Mesothelial cell of epicardium (in vitro differentiated cells): ENCODE results near the gene KLK10. TPM values are rescaled to one million over a fixed set of nuclear protein-coding genes. Genes with fewer than 3 reads are reported as not detected.

Experiments used
- DNase-seq, 2 experiments: peaks; one replicate each; pipeline ENCODE4 v3.0.0; 2021; ENCODE audit warnings: low spot score in 2 of 2; ENCODE audit not compliant: unreplicated experiment in 2 of 2
- H3K27ac Mint-ChIP-seq: 2 replicates; pipeline ENCODE4 v1.8.0; 2021; ENCODE audit warnings: mixed read lengths
- H3K27me3 Mint-ChIP-seq: 2 replicates; pipeline ENCODE4 v1.8.0; 2021; ENCODE audit warnings: low read depth, mixed read lengths
- H3K36me3 Mint-ChIP-seq: 2 replicates; pipeline ENCODE4 v1.8.0; 2021; ENCODE audit warnings: mixed read lengths
- H3K4me1 Mint-ChIP-seq: 2 replicates; pipeline ENCODE4 v1.8.0; 2021; ENCODE audit warnings: mixed read lengths
- H3K4me3 Mint-ChIP-seq: 2 replicates; pipeline ENCODE4 v1.8.0; 2021; ENCODE audit warnings: mild to moderate bottlenecking, moderate library complexity, mixed read lengths
- H3K9me3 Mint-ChIP-seq: 2 replicates; pipeline ENCODE4 v1.8.0; 2021; ENCODE audit warnings: mixed read lengths
- total RNA-seq: library from RNA; stranded (reverse); gene quantifications from 3 replicates; pipeline ENCODE4 v1.2.1, GENCODE V29; 2021
- TF ChIP-seq, protein P1 (sequence below): fragments of 200-600 bp; sonication (generic); IDR thresholded peaks from one replicate; pipeline ENCODE4 v1.5.0; 2021; ENCODE audit warnings: antibody characterized with exemption; ENCODE audit not compliant: unreplicated experiment

KLK10 gene
- total RNA-seq, 1 donor from 2014 or later: 2.1 TPM

DNA sequence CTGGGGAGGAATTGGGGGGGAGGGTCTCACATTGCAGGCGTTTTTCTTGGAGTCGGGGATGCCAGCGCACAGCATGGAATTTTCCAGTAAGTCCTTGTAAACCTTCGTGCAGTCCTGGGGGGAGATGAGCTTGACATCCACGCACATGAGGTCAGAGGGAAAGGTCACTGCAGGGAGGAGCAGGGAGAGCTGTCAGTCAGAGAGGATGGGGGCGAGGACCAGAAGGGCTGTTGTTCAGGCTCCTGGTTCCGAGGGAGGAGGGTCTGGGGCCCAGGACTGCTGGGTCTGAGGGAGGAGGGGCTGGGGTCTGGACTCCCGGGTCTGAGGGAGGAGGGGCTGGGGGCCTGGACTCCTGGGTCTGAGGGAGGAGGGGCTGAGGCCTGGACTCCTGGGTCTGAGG is 39.8 kb downstream of the KLK10 start:
- Mint-ChIP-seq H3K9me3 (no peaks in the 10 kb centered on the region), H3K4me1 (peaks cover 21% of the 10 kb centered on the region), H3K27me3 (peaks cover 33% of the 10 kb centered on the region), H3K4me3 (no peak overlapping the region), H3K27ac (peak overlapping the region; percentile 34), H3K36me3 (no peaks in the 10 kb centered on the region)
- no peak for DNase-seq
- TF ChIP-seq, protein P1, sequence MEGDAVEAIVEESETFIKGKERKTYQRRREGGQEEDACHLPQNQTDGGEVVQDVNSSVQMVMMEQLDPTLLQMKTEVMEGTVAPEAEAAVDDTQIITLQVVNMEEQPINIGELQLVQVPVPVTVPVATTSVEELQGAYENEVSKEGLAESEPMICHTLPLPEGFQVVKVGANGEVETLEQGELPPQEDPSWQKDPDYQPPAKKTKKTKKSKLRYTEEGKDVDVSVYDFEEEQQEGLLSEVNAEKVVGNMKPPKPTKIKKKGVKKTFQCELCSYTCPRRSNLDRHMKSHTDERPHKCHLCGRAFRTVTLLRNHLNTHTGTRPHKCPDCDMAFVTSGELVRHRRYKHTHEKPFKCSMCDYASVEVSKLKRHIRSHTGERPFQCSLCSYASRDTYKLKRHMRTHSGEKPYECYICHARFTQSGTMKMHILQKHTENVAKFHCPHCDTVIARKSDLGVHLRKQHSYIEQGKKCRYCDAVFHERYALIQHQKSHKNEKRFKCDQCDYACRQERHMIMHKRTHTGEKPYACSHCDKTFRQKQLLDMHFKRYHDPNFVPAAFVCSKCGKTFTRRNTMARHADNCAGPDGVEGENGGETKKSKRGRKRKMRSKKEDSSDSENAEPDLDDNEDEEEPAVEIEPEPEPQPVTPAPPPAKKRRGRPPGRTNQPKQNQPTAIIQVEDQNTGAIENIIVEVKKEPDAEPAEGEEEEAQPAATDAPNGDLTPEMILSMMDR: no peak

DNA sequence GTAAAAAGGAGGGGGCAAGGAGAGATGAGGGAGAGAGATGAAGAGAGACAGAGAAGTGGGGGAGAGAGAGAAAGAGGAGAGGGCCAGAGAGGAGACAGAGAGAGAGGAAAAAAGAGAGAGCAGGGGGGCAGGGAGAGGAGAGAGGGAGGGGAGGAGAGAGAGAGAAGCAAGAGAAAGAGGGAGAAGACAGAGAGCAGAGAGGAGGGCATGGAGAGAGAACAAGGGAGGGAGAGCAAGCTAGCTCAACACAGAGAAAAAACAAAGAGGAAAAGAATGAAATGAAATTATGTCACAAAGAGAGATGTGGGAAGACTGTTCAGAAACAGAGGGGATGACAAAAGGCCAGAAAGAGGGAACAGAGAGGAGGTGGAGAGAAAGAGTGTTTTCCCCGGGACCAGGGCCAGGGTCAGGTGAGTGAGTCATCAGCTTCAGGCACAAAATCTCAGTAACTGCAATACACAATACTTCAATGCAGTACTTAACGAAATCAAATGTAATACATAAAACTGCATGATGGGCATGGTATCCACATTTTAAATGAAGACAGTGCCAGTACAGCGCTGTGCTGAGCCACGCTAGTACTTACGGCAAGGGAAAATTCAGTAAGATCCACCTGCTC is 40.6 kb downstream of the KLK10 start:
- H3K36me3 Mint-ChIP-seq: no peaks in the 10 kb centered on the region
- no peaks in the 10 kb centered on the region for H3K9me3 Mint-ChIP-seq

DNA sequence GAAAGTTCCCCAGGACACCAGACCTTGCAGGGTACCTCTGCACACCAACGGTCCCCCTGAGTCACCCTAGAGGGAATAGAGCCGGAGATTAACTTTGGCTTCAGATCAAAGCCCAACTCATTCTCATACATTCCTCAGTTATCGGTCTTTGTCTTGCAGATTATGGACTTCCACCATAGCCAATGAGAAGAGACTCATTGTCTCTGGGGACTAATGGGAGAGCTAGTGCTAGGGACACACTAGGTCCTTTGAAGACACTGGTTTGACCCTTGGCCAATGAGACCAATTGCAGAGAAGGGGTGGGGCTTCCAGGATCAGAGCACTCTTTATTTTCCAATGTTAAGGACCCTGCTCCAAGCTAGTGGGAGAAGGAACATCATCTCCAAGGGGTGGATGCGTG is 41.9 kb downstream of the KLK10 start:
- no peak overlapping the region for H3K27ac Mint-ChIP-seq
- H3K4me1 Mint-ChIP-seq: peaks cover 26% of the 10 kb centered on the region
- no peak for DNase-seq

More for the DNA sequence above, 40.6 kb downstream of the KLK10 start:
- no peak overlapping the region for H3K4me3 Mint-ChIP-seq
- TF ChIP-seq, protein P1: no peak
- peaks cover 26% of the 10 kb centered on the region for H3K27me3 Mint-ChIP-seq
- DNase-seq: no peak
- H3K4me1 Mint-ChIP-seq: peaks cover 26% of the 10 kb centered on the region
- peak overlapping the region; percentile 15 for H3K27ac Mint-ChIP-seq

DNA sequence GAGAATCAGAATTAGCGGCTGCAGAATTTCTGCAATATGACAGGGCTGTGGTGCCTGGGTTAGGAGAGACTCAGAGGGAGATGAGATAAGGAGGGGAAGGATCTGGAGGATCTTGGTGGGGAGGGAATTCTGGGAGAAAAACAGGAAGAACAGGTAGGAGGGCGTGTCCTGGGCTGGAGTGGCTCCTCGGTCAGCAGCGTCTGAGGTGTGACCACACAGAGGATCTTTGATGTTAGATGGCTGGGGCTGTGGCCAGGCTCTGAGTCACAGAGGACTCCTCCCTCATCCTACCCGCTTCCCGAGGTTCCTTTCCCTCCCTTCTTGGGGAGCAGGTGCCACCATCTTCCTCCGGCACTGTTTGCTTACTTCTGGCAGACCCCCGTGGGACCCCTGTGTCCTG is 43.7 kb downstream of the KLK10 start:
- TF ChIP-seq, protein P1: no peak
- H3K4me3 Mint-ChIP-seq: no peak overlapping the region
- peak overlapping the region; percentile 55 for H3K27ac Mint-ChIP-seq
- H3K27me3 Mint-ChIP-seq: peaks cover 7% of the 10 kb centered on the region
- no peaks in the 10 kb centered on the region for H3K9me3 Mint-ChIP-seq
- peaks cover 23% of the 10 kb centered on the region for H3K4me1 Mint-ChIP-seq
- H3K36me3 Mint-ChIP-seq: no peaks in the 10 kb centered on the region
- DNase-seq: no peak

More for the DNA sequence above, 41.9 kb downstream of the KLK10 start:
- H3K4me3 Mint-ChIP-seq: no peak overlapping the region
- H3K36me3 Mint-ChIP-seq: no peaks in the 10 kb centered on the region
- no peaks in the 10 kb centered on the region for H3K9me3 Mint-ChIP-seq
- TF ChIP-seq, protein P1: no peak
- peaks cover 19% of the 10 kb centered on the region for H3K27me3 Mint-ChIP-seq

DNA sequence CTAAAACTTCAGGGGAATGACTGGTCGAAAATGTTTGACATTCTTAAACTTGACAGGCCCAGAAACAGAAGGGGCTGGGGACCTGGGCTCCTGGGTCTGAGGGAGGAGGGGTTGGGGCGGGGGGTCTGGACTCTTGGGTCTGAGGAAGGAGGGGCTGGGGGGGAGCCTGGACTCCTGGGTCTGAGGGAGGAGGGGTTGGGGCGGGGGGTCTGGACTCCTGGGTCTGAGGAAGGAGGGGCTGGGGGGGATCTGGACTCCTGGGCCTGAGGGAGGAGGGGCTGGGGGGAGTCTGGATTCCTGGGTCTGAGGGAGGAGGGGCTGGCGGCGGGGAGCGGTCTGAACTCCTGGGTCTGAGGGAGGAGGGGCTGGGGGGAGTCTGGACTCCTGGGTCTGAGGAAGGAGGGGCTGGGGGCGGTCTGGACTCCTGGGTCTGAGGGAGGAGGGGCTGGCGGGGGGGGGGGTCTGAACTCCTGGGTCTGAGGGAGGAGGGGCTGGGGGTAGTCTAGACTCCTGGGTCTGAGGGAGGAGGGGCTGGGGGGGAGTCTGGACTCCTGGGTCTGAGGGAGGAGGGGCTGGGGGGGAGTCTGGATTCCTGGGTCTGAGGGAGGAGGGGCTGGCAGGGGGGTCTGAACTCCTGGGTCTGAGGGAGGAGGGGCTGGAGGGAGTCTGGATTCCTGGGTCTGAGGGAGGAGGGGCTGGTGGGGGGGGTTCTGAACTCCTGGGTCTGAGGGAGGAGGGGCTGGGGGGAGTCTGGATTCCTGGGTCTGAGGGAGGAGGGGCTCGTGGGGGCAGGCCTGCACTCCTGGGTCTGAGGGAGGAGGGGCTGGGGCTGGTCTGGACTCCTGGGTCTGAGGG is 44.6 kb downstream of the KLK10 start:
- peaks cover 23% of the 10 kb centered on the region for H3K4me1 Mint-ChIP-seq
- H3K36me3 Mint-ChIP-seq: no peaks in the 10 kb centered on the region
- H3K4me3 Mint-ChIP-seq: no peak overlapping the region
- peaks cover 2% of the 10 kb centered on the region for H3K27me3 Mint-ChIP-seq
- no peaks in the 10 kb centered on the region for H3K9me3 Mint-ChIP-seq
- TF ChIP-seq, protein P1: no peak
- no peak for DNase-seq
- peak overlapping the region; percentile 69 for H3K27ac Mint-ChIP-seq
